HG02884 (cell line): ENCODE results near the gene C1orf198.

Experiments used
- ATAC-seq: cut with Tn5 transposase; IDR thresholded peaks from one replicate; pipeline ENCODE4 v1.9.1; 2021; ENCODE audit warnings: mild to moderate bottlenecking, moderate library complexity; ENCODE audit not compliant: unreplicated experiment

The C1orf198 gene

GRCh38 chr1:230894032-230894431 is 25.7 kb upstream of the C1orf198 start:
- ATAC-seq, result no peak

GRCh38 chr1:230892018-230892491 is 23.7 kb upstream of the C1orf198 start:
- no peak for ATAC-seq

- no peak for ATAC-seq
Observed at GRCh38 chr1:230891413-230891812, 23.1 kb upstream of the C1orf198 start.

- no peak for ATAC-seq
Observed at GRCh38 chr1:230884646-230885045, 16.3 kb upstream of the C1orf198 start.

GRCh38 chr1:230883967-230884366 is 15.6 kb upstream of the C1orf198 start:
- ATAC-seq, result no peak

GRCh38 chr1:230879778-230880177 is 11.5 kb upstream of the C1orf198 start:
- no peak for ATAC-seq

GRCh38 chr1:230878591-230878990 is 10.3 kb upstream of the C1orf198 start:
- ATAC-seq, result no peak

GRCh38 chr1:230877924-230878590 is 9.7 kb upstream of the C1orf198 start:
- no peak for ATAC-seq

GRCh38 chr1:230877146-230877923 is 9.0 kb upstream of the C1orf198 start:
- no peak for ATAC-seq

GRCh38 chr1:230876660-230877059 is 8.3 kb upstream of the C1orf198 start:
- no peak for ATAC-seq

- ATAC-seq, result no peak
Observed at GRCh38 chr1:230875370-230875769, 7.0 kb upstream of the C1orf198 start.

GRCh38 chr1:230870916-230871315 is 2.6 kb upstream of the C1orf198 start:
- ATAC-seq, result no peak

- ATAC-seq, result no peak
Observed at GRCh38 chr1:230869500-230869899, 1.2 kb upstream of the C1orf198 start.

- ATAC-seq, result peak; percentile 32
Observed at GRCh38 chr1:230868736-230869385, 540 bp upstream of the C1orf198 start.

- ATAC-seq, result no peak
Observed at GRCh38 chr1:230867101-230867902, 1.0 kb downstream of the C1orf198 start.

GRCh38 chr1:230866171-230867070 is 1.9 kb downstream of the C1orf198 start:
- ATAC-seq, result no peak

- ATAC-seq, result no peak
Observed at GRCh38 chr1:230865062-230865817, 3.1 kb downstream of the C1orf198 start.

GRCh38 chr1:230864441-230864840 is 3.9 kb downstream of the C1orf198 start:
- ATAC-seq, result no peak

GRCh38 chr1:230863449-230863848 is 4.9 kb downstream of the C1orf198 start:
- no peak for ATAC-seq
